AG04450 (cell line): ENCODE measurements around the gene ARF4. TPM values are rescaled to one million over a fixed set of nuclear protein-coding genes. Genes with fewer than 3 reads are reported as not detected.

Experiments
- CTCF ChIA-PET: fragments of 300-600, 350-600 bp; formaldehyde crosslinking; extraction: SDS; loops from one replicate; lab custom pipeline; 2022; ENCODE audit warnings: antibody characterized with exemption, inconsistent platforms; lab: Charles Lee
- POLR2A ChIA-PET: fragments of 350-600 bp; formaldehyde crosslinking; extraction: SDS; loops from one replicate; lab custom pipeline; 2021; ENCODE audit warnings: antibody characterized with exemption, inconsistent platforms; lab: Yijun Ruan, JAX
- DNase-seq: peaks from one replicate; pipeline ENCODE4 v3.0.0-alpha.2; 2011; ENCODE audit warnings: low read depth, low spot score
- H3K27ac ChIP-seq: one replicate; pipeline ENCODE4 v1.5.1; 2012; ENCODE audit warnings: low read depth, low read length, control low read depth
- H3K27me3 ChIP-seq: one replicate; pipeline ENCODE4 v1.6.0; 2012; ENCODE audit warnings: low read length; ENCODE audit not compliant: control insufficient read depth, insufficient read depth
- H3K4me3 ChIP-seq: 2 replicates; pipeline ENCODE4 v1.5.1; 2011; ENCODE audit warnings: mild to moderate bottlenecking, low read depth, low read length, control low read depth
- H3K9me3 ChIP-seq: 2 replicates; pipeline ENCODE4 v1.5.1; 2012; ENCODE audit warnings: low read length; ENCODE audit not compliant: control insufficient read depth, insufficient read depth
- CTCF ChIP-seq: IDR thresholded peaks from 2 replicates; pipeline ENCODE4 v1.5.1; 2011; ENCODE audit warnings: low read depth, low read length, control low read depth, inconsistent platforms
- polyA plus RNA-seq: library from polyadenylated mRNA; depleted of rRNA; stranded (reverse); fragments of >200 nt; gene quantifications from 2 replicates; pipeline ENCODE4 v1.2.3, GENCODE V29; 2011

ARF4 gene
- polyA plus RNA-seq, 1 experiment: 766 TPM

- Histone ChIP-seq H3K27me3 (no peaks in the 10 kb centered on the region), H3K27ac (no peak overlapping the region), H3K9me3 (no peaks in the 10 kb centered on the region), H3K4me3 (no peak overlapping the region)
- no peak for DNase-seq
- TF ChIP-seq CTCF: no peak
- ChIA-PET POLR2A (no interaction called here), CTCF (no interaction called here)
Measured at GRCh38 chr3:57605683-57606082, 8.5 kb upstream of the ARF4 start.

DNA sequence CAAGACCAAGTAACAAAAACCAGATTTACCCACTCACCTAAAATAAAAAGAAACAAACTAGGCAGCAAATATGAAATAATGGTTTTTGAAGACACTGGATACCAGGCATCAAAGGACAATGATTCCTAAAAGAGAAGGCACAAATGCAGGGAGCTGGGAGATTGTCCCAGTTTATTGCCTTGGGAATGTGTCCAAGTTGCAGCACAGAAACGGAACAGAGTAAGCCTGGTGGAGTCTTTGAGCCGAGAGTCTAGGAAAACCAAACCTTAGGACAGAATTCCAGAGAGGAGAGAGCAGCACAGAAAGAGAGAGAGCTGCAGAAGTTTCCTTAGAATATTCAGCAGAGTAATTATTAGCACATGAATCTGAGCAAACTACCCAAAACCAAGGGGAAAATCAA, 7.8 kb upstream of the ARF4 start:
- H3K27ac ChIP-seq: no peak overlapping the region
- ChIA-PET CTCF (no interaction called here), POLR2A (no interaction called here)
- H3K27me3 ChIP-seq: no peaks in the 10 kb centered on the region
- H3K9me3 ChIP-seq: no peaks in the 10 kb centered on the region
- no peak for DNase-seq
- H3K4me3 ChIP-seq: no peak overlapping the region
- no peak for TF ChIP-seq CTCF

GRCh38 chr3:57600195-57600594, 3.1 kb upstream of the ARF4 start:
- POLR2A ChIA-PET: no interaction called here
- no peak for TF ChIP-seq CTCF
- Histone ChIP-seq H3K27ac (no peak overlapping the region), H3K9me3 (no peaks in the 10 kb centered on the region; the same call in 1 of the 2 replicates), H3K27me3 (no peaks in the 10 kb centered on the region), H3K4me3 (no peak overlapping the region)
- CTCF ChIA-PET: no interaction called here
- no peak for DNase-seq

DNA sequence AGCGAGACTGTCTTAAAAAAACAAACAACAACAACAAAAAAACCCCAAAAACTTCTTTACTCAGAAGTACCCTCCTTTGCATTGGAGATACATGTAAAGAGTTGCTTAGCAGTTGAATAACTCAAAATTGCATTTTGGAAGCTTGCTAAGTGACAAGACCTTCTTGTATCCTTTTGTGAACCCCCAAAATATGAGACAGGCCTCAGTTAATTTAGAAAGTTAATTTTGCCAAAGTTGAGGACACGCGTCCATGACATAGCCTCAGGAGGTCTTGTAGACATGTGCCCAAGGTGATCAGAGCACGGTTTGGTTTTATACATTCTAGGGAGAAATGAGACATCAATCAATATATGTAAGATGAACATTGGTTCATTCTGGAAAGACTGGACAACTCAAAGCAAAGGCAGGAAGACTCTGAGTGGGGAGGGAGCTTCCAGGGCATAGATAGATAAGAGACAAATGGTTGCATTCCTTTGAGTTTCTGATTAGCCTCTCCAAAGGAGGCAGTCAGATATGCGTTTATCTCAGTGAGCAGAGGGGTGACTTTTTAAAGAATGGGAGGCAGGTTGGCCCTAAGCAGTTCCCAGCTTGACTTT, 1.7 kb upstream of the ARF4 start:
- DNase-seq: no peak
- no peak for TF ChIP-seq CTCF
- Histone ChIP-seq H3K27me3 (no peaks in the 10 kb centered on the region), H3K9me3 (no peaks in the 10 kb centered on the region; the same call in 1 of the 2 replicates), H3K4me3 (peak overlapping the region; percentile 77), H3K27ac (peak overlapping the region; percentile 98)
- ChIA-PET POLR2A (interaction anchor here (0.7 kb wide), 1 partner anchor 10 kb away, joined by 4 read pairs; no protein-coding TSS in a partner anchor), CTCF (interaction anchor here (0.6 to 1.5 kb wide), 3 partner anchors 52 to 254 kb away, joined by 3 to 7 read pairs (median 5); no protein-coding TSS in a partner anchor)

- Histone ChIP-seq H3K27me3 (no peaks in the 10 kb centered on the region), H3K27ac (peak overlapping the region; percentile 100), H3K4me3 (peak overlapping the region; percentile 100), H3K9me3 (no peaks in the 10 kb centered on the region; the same call in 1 of the 2 replicates)
- TF ChIP-seq CTCF: no peak
- ChIA-PET CTCF (interaction anchor here (1.3 kb wide), 1 partner anchor 230 kb away, joined by 7 read pairs; no protein-coding TSS in a partner anchor), POLR2A (interaction anchor here (0.8 to 2.7 kb wide), 13 partner anchors 8 to 710 kb away, joined by 3 to 14 read pairs (median 4); partner anchors contain the start of genes DENND6A, HTD2, PDE12 and RPP14)
- peak; percentile 72 for DNase-seq
Measured at GRCh38 chr3:57596495-57597126, 533 bp downstream of the ARF4 start.
